Fibroblast of gingiva (primary cell): ENCODE results near the gene UQCR10.
"Not testable (repeated sequence)": the region's sequence is repeated elsewhere in the genome, so short reads cannot be mapped to it uniquely, and the experiment has no call there.

Experiments
- DNase-seq: peaks from one replicate; pipeline ENCODE4 v3.0.0-alpha.2; 2011; ENCODE audit warnings: low read depth

UQCR10 gene

DNA sequence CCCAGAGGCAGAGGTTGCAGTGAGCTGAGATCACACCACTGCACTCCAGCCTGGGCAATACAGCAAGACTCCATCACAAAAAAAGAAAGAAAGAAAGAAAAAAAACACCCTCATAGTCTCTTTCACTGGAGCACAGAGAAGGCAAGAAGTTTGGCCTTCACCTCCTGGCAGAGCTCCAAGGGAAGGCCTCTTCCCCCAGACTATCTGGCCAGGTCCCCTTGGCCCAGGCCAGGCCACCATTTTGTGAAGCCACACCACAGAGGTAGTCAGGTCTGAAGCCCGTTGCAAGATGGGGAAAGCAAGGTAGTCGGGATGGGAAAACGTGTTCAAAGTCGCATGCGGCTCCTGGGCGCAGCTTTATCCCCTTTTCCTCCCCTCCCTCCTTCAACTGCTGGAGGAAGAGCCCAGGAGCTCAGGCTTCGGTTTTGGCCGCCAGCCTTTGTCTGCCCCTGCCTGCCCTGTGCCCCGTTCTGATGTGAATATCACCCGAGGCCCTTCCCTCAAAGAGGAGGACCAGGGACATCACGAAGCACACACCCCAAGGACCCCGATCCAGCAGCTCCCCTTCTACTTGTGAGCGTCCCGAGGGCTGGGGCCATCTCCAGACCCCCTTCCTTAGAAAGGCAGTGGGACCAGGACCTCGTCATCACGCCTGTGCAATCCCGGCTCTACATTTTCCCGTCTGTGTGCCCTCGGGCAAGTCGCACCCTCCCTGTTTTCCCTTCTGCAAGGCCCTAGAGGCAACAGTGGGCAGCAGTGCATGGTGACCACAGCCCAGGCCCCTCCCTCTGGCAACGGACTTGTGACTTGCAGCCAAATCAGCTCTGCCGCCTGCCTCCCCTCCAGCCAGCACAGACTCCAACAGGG, 29.7 kb upstream of the UQCR10 start:
- DNase-seq: peak; percentile 15

DNA sequence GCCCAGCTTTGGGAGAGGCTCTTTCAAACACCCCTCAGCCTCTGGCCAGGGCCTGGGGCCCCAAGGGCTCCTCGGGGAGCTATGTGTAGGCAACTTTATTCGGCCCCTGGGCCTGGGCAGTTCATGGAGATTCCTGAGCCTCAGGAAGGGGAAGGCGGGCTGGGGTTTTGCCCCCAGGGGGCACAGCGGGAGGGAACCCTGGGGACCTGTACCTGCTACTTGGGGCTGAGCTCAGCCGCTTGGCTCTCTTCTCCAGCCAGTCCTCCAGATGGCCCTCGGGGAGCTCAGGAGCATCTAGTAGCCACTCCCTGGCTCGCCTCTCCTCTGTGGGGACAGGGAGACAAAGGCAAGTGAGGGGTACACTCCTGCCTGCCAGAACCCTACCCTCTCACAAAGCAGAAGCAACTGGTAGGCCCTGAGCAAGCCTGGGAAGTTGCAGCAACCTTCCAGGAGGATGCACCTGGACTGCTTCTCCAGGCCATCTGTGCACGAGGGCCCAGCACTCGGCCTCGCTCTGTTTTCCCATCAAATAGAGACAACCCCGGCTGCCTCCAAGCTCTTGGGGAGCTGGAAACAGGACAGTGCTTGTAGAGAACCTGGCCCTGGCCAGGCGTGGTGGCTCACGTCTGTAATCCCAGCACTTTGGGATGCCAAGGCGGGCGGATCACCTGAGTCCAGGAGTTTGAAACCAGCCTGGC, 28.9 kb upstream of the UQCR10 start:
- no peak for DNase-seq

DNA sequence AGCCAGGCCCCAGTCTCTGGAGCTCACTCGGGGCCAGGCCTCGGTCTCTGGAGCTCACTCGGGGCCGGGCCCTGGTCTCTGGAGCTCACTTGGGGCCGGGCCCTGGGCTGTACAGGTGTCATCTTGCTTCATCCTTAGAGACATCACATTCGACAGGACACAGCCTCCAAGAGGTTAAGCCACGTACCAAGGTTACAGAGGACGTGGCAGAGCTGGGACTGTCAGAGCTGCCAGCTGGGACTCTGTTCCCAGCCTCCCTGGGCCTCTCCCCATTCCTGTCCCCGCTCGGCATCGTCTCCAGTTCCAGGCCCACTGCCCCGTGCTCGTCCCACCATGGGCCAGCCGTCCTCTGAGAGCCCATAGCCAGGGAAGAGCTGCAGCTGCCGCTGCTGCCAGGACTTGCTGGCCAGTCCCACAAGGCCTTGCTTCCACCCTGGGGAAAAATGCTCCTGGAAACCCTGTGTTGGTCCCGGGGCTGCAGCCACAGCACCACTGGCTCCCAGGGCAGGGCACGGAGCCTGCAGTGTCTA, 27.8 kb upstream of the UQCR10 start:
- no peak for DNase-seq

DNA sequence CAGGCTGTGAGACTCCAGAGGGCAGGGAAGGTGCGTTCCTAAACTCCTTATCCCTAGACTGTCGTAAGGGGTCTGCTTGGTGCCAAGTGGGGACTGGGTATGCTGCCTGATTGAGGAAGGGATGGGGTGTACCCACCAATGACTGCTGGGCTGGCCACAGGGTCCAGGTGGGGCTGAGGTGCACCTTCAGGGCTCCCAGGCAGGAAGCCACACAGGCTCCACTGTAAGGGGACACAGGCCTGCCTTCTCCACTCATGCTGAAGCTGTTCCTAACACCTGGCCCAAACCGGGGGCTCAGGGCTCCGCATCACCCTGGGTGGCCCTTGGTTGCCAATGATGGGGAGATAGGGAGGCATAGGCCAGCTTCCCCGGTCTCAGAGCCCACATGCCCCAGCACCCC, 27.0 kb upstream of the UQCR10 start:
- DNase-seq: no peak

DNA sequence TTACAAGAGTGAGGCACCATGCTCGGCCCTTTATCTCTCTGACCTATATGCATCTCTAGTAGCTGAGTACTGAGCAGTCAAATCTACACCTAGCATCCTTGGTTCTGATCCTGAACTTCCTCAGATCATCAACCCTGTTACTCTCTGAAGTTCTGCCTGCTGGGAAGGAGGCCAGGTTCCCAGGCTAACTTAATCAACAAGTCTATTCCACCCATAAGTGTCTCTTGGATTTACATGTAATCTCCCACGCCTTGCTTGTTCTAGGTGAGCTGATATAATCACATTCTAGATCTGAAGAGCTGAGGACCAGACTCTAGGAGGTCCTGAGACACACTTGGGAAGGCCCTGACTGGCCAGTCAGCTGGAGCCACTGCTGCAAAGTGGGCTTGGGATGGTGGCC, 25.2 kb upstream of the UQCR10 start:
- no peak for DNase-seq

DNA sequence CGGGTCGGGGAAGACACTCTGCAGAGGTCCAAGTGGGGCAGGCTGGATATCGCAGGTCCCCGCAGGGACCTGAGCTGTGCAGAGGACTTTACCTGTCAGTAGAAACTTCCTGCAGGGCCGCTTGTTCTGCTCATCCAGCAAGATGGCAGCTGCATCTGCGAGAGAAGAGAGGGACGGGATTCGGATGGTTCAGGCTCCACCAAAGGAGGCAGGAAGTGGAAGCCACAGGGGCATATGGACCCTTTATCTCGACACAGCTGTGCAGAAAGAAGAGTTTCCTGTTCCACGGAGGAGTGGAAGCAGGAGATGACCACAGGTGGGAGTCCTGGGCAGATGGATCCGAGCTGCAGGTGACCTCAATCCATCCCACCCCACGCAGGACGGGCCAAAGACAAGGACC, 24.8 kb upstream of the UQCR10 start:
- DNase-seq: no peak

DNA sequence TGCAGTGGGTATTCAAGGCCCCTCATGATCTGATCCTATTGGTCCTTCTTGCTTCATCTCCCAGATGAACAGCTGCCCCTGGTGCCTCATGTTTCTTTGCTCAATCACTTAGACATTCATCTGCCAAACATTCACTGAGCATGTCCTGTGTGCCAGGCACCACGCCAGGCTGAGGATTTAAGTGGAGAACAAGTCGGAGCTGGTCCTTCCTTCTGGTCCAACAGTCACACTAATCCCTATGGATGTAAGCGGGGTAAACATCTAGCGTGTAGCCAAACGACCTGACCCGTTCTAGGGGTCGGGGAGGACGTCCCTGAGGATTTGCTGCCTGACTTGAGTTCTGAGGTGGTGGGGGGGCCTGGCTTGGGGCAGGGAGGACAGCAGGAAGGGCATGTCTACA, 22.3 kb upstream of the UQCR10 start:
- DNase-seq: peak; percentile 81

DNA sequence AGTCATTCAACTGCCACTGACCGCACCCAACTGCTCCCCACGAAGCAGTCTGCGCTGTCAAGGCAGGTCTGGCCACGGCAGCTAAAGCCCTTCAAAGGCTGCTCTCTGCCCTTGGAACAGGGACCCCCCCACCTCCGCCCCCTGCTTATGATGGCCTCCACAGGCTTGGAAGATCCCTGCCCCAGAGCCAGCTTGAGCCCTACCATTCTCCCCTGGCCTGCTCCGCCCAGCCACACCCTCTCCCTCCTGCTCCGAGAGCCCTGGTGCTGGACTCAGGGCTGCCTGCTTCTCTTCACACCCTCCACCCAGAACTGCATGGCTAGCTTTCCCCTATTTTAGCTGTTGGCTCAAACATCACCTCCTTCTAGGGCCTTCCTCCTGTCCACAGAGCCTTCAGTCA, 19.3 kb upstream of the UQCR10 start:
- DNase-seq: no peak

DNA sequence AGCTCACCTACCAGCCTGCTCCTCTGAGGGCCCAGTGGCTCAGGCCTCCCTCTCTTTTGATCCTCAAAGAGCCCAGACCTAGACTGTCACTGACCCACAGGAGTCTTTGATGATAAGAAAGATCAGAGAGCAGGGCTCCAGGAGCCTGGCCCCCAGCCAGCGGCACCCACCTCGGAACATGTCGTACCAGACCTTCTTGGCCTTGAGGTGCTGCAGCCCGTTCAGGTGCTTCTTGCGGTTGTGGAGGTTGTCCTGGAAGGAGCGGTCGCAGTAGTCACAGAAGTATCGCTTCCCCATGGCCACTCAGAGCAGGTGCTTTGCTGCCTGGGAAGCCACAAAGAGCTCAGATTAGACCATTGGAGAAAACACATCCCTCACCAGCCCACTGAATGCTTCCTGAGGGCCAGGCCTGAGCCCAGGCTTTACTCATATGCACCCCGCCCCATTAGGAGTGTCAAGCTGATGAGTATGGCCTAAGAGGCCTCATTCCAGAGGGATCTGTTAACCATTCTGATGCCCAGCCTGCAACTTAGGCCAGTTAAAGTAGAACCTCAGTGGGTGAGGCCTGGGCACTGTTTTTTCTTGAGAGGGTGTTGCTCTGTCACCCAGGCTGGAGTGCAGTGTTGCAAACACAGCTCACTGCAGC, 18.8 kb upstream of the UQCR10 start:
- no peak for DNase-seq

DNA sequence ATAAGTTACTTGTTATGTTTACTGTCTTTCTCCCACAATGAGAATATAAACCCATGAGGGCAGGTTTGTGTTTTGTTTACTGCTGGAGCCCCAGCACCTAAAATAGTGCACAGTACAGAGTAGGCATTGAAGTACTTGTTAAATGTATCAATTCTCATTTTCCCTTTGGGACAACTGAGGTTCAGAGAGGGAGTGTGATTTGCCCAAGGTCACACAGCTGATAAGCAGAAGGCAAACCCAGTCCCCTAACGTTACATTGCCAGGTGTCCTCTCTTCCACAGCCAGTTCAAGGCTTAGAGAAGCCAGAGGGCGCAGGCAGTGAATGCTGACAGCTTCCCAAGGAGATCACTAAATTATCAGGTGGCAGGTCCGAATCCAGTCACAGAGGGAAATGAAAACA, 17.1 kb upstream of the UQCR10 start:
- DNase-seq: no peak

DNA sequence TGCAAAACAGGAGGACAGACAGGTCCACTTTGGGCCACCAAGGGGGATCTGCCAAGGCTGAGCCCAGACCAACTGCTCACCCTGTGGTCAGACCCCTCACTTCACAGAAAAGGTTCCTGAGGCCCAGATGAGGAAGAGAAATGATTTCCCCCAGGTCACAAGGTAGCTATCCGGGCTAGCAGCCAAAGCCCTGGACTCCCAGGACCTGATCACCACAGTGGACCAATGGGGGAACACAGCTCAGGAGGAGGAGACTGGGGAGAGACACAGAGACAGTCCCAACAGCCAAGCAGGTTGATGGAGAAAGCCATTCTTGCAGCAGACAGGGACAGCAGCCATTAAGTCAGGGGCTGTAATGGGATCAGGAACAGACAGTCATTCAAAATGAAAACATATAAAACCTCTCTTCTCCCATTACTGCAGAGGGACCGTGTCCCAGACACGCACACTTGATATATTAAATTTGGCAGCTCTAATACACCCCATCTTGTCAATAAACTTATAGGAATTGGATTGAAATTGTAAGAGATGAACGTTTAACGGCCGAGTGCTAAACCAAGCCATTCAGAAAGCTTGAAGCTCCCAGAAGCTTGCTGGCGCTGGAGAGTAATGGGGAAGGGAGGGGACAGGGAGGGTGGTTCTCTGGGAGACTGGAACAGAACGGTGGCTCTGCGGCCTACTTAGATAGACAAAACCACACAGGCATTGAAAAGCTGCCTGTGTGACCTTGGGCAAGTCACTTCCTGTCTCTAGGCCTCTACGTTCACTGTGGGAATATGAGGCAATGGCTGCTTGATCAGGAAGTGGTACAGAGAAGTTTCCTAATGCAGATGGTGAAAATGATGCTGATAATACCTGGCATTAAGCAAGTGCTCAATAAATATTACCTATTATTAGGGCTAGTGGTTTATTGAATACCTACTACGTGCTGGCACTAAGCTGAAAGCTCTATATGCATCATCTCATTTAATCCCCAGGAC, 16.3 kb upstream of the UQCR10 start:
- no peak for DNase-seq

DNA sequence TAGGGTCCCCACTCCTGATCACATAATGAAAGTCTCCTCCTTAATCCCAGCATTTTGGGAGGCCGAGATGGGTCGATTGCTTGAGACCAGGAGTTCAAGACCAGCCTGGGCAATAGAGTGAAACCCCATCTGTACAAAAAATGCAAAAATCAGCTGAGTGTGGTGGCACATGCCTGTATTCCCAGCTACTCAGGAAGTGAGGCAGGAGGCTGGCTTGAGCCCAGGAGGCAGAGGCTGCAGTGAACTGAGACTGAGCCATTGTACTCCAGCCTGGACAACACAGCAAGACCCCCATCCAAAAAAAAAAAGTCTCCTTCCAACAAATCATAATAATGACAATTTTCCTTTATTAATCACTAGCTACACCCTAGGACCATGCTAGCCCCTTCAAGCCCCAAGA, 15.5 kb upstream of the UQCR10 start:
- no peak for DNase-seq

DNA sequence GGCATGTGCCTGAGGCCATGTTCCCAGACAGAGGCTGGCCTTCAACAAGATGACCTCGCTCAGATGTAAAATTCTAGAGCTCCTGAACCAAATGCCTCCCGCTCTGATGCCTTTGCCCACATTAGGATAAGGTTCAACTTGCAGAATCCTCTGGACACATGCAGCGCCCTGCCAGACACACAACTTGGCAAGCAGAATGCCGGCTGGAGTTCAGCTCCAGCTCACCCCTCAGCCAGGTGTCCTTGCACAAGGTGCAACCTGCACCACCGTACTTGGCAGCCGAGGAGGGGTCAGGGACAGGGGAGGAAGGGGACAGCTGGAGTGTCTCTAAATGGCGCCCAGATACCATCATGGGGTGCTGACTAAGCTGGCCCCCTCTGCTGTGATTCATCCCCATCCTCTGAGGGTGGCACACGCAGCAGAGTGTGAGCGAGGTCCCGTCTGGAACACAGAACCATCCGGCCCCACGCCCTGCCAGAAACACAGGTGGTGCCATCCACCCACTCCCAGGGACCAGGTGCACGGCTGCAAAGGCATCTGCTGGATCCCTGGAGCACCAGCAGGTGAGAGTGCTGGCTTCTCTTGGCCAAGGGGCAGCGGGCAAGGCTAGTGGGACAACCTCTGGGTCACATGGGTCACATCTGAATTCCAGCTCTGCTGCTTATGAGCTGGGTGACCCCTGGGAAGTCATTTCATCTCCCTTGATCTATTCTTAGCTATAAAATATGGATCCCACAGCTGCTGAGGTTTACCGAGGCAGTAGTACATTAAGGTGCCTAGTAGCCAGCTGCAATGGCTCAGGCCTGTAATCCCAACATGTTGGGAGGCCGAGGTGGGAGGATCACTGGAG, 13.1 kb upstream of the UQCR10 start:
- no peak for DNase-seq

DNA sequence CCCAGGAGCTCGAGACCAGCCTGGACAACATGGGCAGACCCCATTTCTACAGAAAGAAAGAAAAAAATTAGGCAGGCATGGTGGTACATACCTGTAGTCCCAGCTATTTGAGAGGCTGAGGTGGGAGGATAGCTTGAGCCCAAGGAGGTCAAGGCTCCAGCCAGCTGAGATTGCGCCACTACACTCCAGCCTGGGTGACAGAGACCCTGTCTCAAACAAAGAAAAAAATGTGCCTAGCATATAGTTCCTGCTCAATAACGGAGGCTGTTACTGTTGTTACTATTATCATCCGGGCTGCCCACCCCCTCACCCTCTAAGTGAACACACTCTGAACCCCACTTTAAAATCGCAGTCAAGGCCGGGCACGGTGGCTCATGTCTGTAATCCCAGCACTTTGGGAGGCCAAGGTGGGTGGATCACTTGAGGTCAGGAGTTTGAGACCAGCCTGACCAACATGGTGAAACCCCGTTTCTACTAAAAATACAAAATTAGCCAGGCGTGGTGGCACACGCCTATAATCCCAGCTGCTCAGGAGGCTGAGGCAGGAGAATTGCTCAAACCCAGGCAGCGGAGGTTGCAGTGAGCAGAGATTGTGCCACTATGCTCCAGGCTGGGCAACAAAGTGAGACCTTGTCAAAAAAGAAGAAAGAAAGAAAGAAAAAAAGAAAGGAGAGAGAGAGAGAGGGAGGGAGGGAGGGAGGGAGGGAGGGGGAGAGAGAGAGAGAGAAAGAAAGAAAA, 12.3 kb upstream of the UQCR10 start:
- not testable (repeated sequence) for DNase-seq

DNA sequence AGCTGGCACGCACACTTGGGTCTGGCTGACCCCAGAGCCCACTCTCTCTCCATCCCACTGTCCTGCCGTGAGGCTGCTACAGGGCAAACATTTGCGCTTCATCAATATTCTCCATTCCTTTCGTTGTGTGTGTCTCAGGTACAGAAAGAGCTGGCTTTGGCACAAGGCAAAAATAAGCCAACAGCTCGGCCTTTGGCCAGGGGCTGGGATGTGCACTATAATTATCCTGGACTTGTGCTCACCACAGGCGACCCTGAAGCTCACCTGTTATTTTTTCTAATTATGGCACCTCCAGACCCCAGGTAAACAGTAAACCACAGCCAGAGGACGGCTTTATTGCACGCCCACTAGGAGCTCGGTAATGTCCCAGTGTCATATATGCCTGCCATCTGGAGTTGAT, 11.3 kb upstream of the UQCR10 start:
- no peak for DNase-seq

DNA sequence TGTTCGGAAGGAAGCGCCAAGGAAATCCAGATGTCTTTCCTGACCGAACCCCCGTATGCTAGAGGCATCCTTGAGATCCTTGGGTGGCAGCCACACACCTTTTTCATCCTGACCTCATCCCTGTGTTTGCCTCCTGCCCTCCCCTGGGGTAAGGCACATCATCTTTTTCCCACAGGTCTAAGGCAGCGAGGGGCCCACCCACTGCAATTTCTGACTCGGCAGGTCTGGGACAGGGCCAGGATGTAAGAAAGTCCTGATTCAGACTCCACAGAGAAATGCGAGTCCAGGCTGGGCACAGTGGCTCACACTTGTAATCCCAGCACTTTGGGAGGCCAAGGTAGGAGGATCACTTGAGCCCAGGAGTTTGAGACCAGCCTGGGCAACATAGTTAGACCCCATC, 10.8 kb upstream of the UQCR10 start:
- DNase-seq: no peak

DNA sequence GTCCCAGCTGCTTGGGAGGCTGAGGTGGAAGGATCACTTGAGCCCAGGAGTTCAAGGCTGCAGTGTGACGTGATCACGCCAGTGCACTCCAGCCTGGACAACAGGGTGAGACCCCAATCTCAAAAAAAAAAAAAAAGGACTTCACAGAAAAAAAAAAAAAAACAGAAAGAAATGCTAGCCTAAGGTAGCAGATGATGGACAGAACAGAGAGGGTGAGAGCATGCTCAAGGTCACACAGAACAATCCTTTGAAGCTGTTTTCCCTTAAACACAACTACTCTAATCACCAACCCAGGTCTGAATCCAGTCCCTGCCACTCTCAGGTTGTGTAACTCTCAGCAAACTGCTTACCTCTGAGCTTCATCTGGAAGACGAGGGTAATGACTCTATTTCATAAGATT, 10.1 kb upstream of the UQCR10 start:
- DNase-seq: no peak

DNA sequence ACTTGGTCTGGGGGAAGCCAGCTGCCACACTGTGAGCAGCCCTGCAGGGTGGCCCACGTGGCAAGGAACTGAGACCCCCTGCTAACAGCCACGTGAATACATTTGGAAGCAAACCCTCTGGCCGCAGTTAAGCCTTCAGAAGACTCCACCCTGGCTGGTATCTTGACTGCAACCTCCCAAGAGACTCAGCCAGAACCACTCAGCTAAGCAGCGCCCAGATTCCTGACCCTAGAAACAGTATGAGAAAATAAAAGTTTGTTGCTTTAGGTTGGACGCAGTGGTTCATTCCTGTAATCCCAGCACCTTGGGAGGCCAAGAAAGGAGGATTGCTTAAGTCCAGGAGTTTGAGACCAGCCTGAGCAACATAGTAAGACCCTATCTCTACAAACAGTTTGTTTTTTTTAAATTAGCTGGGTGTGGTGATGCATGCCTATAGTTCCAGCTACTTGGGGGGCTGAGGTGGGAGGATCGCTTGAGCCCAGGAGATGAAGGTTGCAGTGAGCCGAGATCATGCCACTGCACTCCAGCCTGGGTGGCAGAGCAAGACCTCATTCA, 9.0 kb upstream of the UQCR10 start:
- DNase-seq: no peak

DNA sequence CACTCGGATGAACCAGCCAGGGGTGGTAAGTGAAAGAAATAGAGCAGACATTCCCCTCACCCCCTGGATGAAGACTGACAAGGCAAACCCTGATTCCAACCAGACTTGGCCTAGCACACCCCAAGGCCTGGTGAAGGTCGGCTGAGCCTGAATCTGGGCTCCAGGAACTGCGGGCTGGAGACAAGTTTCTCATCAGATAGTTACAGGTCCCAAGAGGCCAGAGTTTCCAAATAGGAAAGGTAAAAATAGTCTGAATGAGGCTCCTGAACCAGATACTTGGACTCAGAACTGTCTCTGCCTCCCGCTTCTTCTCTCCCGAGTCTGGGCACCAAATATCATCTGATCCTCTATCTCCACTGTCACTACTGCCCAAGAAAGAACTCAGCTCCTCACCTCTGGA, 8.2 kb upstream of the UQCR10 start:
- DNase-seq: no peak

DNA sequence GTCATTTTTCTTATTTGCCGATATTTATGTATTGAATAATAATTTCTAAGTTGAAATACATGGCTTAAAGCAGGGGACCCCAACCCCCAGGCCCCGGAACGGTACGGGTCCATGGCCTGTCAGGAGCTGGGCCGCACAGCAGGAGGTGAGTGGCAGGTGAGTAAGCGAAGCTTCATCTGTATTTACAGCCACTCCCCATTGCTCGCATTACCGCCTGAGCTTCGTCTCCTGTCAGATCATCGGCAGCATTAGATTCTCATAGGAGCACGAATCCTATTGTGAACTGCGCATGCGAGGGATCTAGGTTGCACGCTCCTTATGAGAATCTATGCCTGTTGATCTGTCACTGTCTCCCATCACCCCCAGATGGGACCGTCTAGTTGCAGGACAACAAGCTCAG, 4.9 kb upstream of the UQCR10 start:
- no peak for DNase-seq
